ENCODE data around the gene B3GNT9. TPM values are rescaled to one million over a fixed set of nuclear protein-coding genes. Genes with fewer than 3 reads are reported as not detected.
A peak's percentile ranks its signal among the peaks of the same experiment; 100 is the strongest.

Gene B3GNT9
- total and polyA plus RNA-seq, 7 donors = 0.46 to 18.8 (median 8.7) TPM

DNA sequence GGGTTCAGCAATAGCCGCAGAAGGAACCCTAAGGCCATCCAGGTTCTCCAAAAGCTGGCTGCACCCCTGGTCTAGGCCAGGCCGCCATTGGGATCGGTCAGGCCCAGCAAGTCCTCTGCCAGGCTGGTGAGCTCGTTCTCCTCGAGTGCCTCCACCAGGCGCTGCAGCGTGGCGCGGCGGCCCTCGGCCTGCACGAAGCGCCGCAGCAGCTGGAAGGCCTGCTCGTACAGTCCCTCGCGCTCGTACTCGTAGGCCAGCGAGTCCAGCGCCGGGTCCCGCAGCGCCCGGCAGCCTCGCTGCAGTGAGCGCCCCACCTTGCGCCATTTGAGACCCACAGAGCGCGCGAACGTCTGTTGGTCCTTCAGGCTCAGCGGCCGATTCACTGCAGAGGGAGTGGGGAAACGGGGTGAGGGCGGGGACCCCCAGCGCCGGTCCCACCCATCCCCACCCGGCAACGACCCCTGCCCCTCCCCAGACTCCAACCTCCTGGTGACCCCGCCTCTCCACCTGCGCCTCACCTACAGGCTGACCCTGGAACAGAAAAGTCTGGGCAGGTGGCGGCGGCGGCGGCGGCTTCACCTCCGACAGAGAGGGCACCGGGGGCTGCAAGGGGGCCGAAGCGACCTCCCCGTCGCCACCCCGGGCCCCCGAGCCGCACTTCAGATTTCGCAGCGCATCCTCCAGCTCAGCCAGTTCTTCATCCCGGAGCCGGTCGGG lies 3.9 kb upstream of the B3GNT9 start:
- Histone ChIP-seq H3K4me3 (peak overlapping the region in 1 of 4 donors; percentile 20), H3K27me3 (peaks cover 0 to 26% (median 20%) of the 10 kb centered on the region in 3 donors), H3K9me3 (no peaks in the 10 kb centered on the region), H3K36me3 (no peaks in the 10 kb centered on the region), H3K4me1 (peaks cover 0 to 48% (median 42%) of the 10 kb centered on the region in 4 donors), H3K27ac (no peak overlapping the region)
- intact Hi-C loops (cut with DNase I) = loop anchor here (1.0 to 10.0 kb wide), 4 partner anchors 31 to 260 kb away; no protein-coding TSS in a partner anchor
- WGBS, 2 donors = 40 to 55% methylated on average over 61 of the region's 61 CpGs
- DNase-seq = no peak
- no peak for TF ChIP-seq EP300 (IDR thresholded peaks at IDR 0.05)

DNA sequence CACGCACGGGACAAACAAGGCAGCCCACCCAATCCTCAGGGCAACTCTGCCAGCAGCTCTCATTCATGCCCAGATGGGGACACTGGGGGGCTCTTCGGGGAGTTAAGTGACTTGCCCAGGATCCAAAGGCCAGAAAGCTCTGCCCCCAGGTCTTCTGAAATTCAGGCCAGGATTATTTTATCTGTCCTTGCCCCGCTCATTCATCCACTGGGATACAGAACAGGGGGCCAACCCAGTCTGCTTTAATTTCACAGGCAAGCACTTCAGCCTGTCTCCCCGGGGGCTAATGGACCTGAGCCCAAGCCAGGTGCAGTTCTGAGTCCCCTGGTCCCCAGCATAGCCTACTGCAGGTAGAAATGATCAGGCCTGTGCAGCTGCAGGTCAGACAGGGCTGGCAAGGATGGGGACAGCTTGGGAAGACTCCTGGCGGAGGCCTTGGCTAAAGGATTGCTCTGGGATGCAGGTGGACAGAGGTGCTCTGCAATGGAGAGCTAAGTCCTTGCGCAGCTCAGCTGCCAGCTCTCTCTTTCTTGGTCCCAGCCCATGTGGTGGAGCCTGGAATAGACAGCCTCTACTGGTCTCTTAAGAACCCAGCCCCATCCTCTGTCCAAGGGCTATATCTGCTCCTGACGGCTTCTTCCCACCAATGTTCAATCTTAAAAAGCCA lies 766 bp upstream of the B3GNT9 start:
- TF ChIP-seq POLR2AphosphoS5 (IDR thresholded peaks at IDR 0.05) (no peak), EP300 (IDR thresholded peaks at IDR 0.05) (no peak), POLR2A (IDR thresholded peaks at IDR 0.05) (no peak)
- TF ChIP-seq, protein P1, sequence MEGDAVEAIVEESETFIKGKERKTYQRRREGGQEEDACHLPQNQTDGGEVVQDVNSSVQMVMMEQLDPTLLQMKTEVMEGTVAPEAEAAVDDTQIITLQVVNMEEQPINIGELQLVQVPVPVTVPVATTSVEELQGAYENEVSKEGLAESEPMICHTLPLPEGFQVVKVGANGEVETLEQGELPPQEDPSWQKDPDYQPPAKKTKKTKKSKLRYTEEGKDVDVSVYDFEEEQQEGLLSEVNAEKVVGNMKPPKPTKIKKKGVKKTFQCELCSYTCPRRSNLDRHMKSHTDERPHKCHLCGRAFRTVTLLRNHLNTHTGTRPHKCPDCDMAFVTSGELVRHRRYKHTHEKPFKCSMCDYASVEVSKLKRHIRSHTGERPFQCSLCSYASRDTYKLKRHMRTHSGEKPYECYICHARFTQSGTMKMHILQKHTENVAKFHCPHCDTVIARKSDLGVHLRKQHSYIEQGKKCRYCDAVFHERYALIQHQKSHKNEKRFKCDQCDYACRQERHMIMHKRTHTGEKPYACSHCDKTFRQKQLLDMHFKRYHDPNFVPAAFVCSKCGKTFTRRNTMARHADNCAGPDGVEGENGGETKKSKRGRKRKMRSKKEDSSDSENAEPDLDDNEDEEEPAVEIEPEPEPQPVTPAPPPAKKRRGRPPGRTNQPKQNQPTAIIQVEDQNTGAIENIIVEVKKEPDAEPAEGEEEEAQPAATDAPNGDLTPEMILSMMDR (IDR thresholded peaks at IDR 0.05) = no peak
- intact Hi-C loops (cut with DNase I) = loop anchor here (10.0 kb wide), 1 partner anchor 257 kb away; no protein-coding TSS in a partner anchor
- Histone ChIP-seq H3K4me3 (peak overlapping the region in 3 of 4 donors; percentile 55 to 77 (median 72)), H3K9me3 (no peaks in the 10 kb centered on the region), H3K36me3 (peaks cover 0 to 25% (median 7%) of the 10 kb centered on the region in 4 donors), H3K27me3 (peaks cover 0 to 29% (median 23%) of the 10 kb centered on the region in 3 donors), H3K4me1 (peaks cover 0 to 42% (median 35%) of the 10 kb centered on the region in 4 donors), H3K27ac (peak overlapping the region; percentile 81 to 96 (median 90))
- no peak for DNase-seq
- WGBS, 2 donors = 43 to 62% methylated on average over 8 of the region's 8 CpGs

DNA sequence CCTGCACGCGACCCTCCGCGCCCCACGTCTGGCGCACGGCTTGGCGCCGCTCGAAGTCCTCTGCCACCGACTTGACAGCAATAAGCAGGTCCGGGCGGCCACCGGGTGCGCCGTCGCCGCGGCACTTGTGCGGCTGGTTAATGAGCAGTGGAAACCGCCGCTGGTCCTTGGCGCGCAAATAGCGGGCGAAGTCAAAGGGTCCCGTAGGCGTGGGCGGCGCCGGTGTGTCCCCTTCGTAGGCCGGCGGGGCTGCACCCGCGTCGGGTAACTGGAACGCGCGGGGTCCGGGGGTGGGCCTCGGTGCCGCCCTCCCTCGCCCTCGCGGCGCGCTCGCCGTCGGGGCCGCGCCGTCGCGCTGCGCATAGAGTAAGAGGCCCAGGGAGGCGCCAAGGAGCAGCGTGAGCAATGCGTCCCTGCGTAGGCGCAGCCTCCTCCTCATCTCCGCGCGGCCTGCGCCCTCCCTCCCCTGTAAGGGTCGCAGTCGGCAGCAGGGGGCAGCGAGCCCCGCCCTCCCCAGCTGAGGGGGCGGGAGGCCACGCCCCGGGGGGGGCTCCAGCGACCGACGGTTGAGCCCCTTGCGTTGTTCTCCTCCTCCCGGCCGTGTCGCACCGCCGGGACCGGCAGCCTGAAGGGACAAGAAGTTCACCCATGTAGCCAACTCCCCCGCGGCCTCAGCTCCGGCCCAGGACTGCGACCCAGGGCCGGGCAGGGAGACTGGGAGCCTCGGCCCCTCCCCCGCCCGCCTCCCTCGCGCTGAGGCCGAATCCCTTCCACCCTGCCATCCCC lies 558 bp downstream of the B3GNT9 start:
- peaks cover 10 to 38% (median 15%) of the 10 kb centered on the region in 4 donors for H3K36me3 ChIP-seq
- H3K4me3 ChIP-seq = peak overlapping the region; percentile 52 to 77 (median 64)
- no peaks in the 10 kb centered on the region for H3K9me3 ChIP-seq
- H3K27ac ChIP-seq = peak overlapping the region; percentile 81 to 96 (median 90)
- 5% methylated on average over 94 of the region's 94 CpGs for WGBS, 2 donors
- intact Hi-C loops (cut with DNase I) = loop anchor here (10.0 kb wide), 1 partner anchor 255 kb away; no protein-coding TSS in a partner anchor
- peaks cover 0 to 35% (median 30%) of the 10 kb centered on the region in 4 donors for H3K4me1 ChIP-seq
- peaks cover 0 to 23% (median 23%) of the 10 kb centered on the region in 3 donors for H3K27me3 ChIP-seq
- TF ChIP-seq POLR2AphosphoS5 (IDR thresholded peaks at IDR 0.05) (no peak), EP300 (IDR thresholded peaks at IDR 0.05) (no peak), POLR2A (IDR thresholded peaks at IDR 0.05) (no peak)
- TF ChIP-seq, protein P1 (IDR thresholded peaks at IDR 0.05) = no peak
- DNase-seq = peak; percentile 78

DNA sequence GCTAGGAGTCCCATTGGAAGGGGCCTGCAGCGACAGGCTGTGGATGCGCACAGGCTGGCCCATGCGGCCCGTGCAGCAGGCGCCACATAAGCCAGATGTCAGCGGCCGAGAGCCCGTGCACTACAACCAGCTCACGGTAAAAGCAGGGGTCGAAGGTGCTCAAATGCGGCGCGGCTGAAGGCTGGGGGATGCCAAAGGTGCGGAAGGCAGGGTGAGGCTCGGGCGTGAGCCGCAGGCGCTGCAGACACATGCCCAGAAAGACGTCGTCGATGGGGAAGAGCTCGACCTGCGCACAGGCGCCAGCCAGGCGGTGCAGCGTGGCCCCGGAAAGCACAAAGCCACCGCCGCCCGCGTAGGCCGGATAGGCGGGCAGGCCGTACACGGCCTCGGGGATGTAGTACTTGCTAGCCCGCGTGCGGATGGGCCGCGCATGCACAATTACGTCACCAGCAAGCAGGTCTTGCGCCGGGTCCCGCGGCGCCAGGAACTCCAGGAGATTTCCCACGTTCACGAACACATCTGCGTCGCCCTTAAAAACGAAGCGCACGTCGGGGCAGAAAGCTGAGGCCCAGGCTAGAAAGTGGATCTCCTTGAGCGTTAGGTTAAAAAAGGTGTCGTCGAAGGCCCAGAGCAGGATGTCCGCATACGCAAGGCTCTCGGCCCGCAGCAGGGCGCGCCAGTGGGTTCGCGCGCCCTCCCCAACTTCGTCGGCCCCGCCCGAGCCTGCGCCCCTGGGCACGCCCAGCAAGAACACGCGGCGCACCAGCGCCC lies 1.3 kb downstream of the B3GNT9 start:
- Histone ChIP-seq H3K9me3 (no peaks in the 10 kb centered on the region), H3K4me1 (peaks cover 0 to 27% (median 22%) of the 10 kb centered on the region in 4 donors), H3K27me3 (peaks cover 0 to 18% (median 17%) of the 10 kb centered on the region in 3 donors), H3K27ac (peak overlapping the region; percentile 81 to 96 (median 90)), H3K36me3 (peaks cover 17 to 46% (median 23%) of the 10 kb centered on the region in 4 donors), H3K4me3 (peak overlapping the region in 2 of 4 donors; percentile 72 to 77)
- WGBS, 2 donors = 69 to 74% methylated on average over 77 of the region's 77 CpGs
- no peak for DNase-seq
- intact Hi-C loops (cut with DNase I) = loop anchor here (10.0 kb wide), 1 partner anchor 255 kb away; no protein-coding TSS in a partner anchor
- TF ChIP-seq EP300 (IDR thresholded peaks at IDR 0.05) (no peak), POLR2AphosphoS5 (IDR thresholded peaks at IDR 0.05) (peak in 1 of 4 donors; percentile 10)
- TF ChIP-seq, protein P1 (IDR thresholded peaks at IDR 0.05) = no peak
